GM12878 (cell line): ENCODE data around the gene SEMA3G. TPM values are rescaled to one million over a fixed set of nuclear protein-coding genes. Genes with fewer than 3 reads are reported as not detected.

Experiments
- ATAC-seq: fragments of 200-7000 bp; cut with Tn5 transposase; 3 replicates; pipeline ENCODE4 v1.9.1; 2020; ENCODE audit warnings: mild to moderate bottlenecking, moderate library complexity
- BruUV-seq: library from RNA; stranded (reverse); fragments of 400-500 nt; replicated peaks from 2 replicates; lab custom pipeline; 2021; lab: Mats Ljungman, UMichigan
- CTCF ChIA-PET: fragments of 300-600 bp; sonication (Branson Sonifier 250); formaldehyde crosslinking; extraction: SDS; loops from one replicate; lab custom pipeline; 2021; ENCODE audit warnings: inconsistent platforms; lab: Yijun Ruan, JAX
- POLR2A ChIA-PET: fragments of 350-600 bp; formaldehyde crosslinking; extraction: SDS; loops from one replicate; lab custom pipeline; 2021; ENCODE audit warnings: inconsistent platforms; lab: Charles Lee
- RAD21 ChIA-PET: fragments of 300-600 bp; sonication (Branson Sonifier 250); formaldehyde crosslinking; loops from one replicate; lab custom pipeline; 2023; ENCODE audit warnings: antibody characterized with exemption; ENCODE audit not compliant: unreplicated experiment; lab: Charles Lee
- SMC1A ChIA-PET: fragments of 300-600 bp; sonication (Branson Sonifier 250); formaldehyde crosslinking; loops from one replicate; lab custom pipeline; 2023; ENCODE audit not compliant: unreplicated experiment, uncharacterized antibody; lab: Charles Lee
- DNase-seq: peaks from one replicate; pipeline ENCODE4 v3.0.0-alpha.2; 2011; ENCODE audit warnings: low read depth, low spot score
- FAIRE-seq: peaks from 3 replicates; lab custom pipeline; 2011; peaks lifted over from hg19 to GRCh38; lab: Jason Lieb, UNC
- H2AFZ ChIP-seq: 2 replicates; pipeline ENCODE4 v1.6.0; 2011; ENCODE audit warnings: low read depth, low read length, control low read depth; ENCODE audit not compliant: control insufficient read depth
- H3K27ac ChIP-seq: 2 replicates; pipeline ENCODE4 v1.5.1; 2011; ENCODE audit warnings: control low read depth; ENCODE audit not compliant: control insufficient read depth, insufficient read depth
- H3K27me3 ChIP-seq, 2 experiments: replicated peaks in 1 of 2; 2 replicates each; pipeline versions ENCODE4 v1.6.0 to v1.6.1; 2011; ENCODE audit warnings: low read length in 1 of 2; ENCODE audit not compliant: control insufficient read depth in 2 of 2, insufficient read depth in 2 of 2
- H3K36me3 ChIP-seq, 2 experiments: 2 replicates each; pipeline ENCODE4 v1.5.1; 2011; ENCODE audit warnings: low read length in 1 of 2; ENCODE audit not compliant: control insufficient read depth in 2 of 2, insufficient read depth in 2 of 2
- H3K4me1 ChIP-seq: 2 replicates; pipeline ENCODE4 v1.6.1; 2011; ENCODE audit warnings: mild to moderate bottlenecking, low read length, moderate library complexity, mixed read lengths; ENCODE audit not compliant: control insufficient read depth, insufficient read depth
- H3K4me2 ChIP-seq: 2 replicates; pipeline ENCODE4 v1.6.0; 2011; ENCODE audit warnings: control low read depth; ENCODE audit not compliant: control insufficient read depth, insufficient read depth
- H3K4me3 ChIP-seq: fragments of 200-600 bp; sonication (generic); 2 replicates; pipeline ENCODE4 v1.5.1; 2016
- H3K79me2 ChIP-seq: 2 replicates; pipeline ENCODE4 v1.6.0; 2011; ENCODE audit warnings: low read length; ENCODE audit not compliant: control insufficient read depth, insufficient read depth
- H3K9ac ChIP-seq: 2 replicates; pipeline ENCODE4 v1.8.0; 2011; ENCODE audit warnings: low read length, control low read depth, mixed read lengths; ENCODE audit not compliant: control insufficient read depth, insufficient read depth
- H3K9me3 ChIP-seq: replicated peaks from 3 replicates; pipeline ENCODE4 v1.5.1; 2011; ENCODE audit warnings: mild to moderate bottlenecking, low read length; ENCODE audit not compliant: control insufficient read depth, insufficient read depth
- H4K20me1 ChIP-seq: 2 replicates; pipeline ENCODE4 v1.6.0; 2011; ENCODE audit not compliant: control insufficient read depth, insufficient read depth
- IRF4 ChIP-seq: IDR thresholded peaks from 2 replicates; pipeline ENCODE4 v1.6.1; 2011; ENCODE audit warnings: low read depth, low read length
- PML ChIP-seq: IDR thresholded peaks from 2 replicates; pipeline ENCODE4 v1.6.1; 2012; ENCODE audit warnings: low read length, inconsistent platforms
- SIX5 ChIP-seq: IDR thresholded peaks from 2 replicates; pipeline ENCODE4 v1.6.1; 2011; ENCODE audit warnings: mild to moderate bottlenecking, low read depth, low read length, moderate library complexity; ENCODE audit not compliant: severe bottlenecking
- SMAD5 ChIP-seq: IDR thresholded peaks from 2 replicates; pipeline ENCODE4 v1.6.1; 2016; ENCODE audit warnings: antibody characterized with exemption, low read depth
- SMARCA5 ChIP-seq: fragments of 450-650 bp; IDR thresholded peaks from 2 replicates; pipeline ENCODE4 v1.6.1; 2017; ENCODE audit warnings: mild to moderate bottlenecking
- TCF7 ChIP-seq: IDR thresholded peaks from 2 replicates; pipeline ENCODE4 v1.6.1; 2014; ENCODE audit warnings: antibody characterized with exemption, borderline replicate concordance
- WGBS: methylation state at CpG from one replicate; pipeline ENCODE4 v1.1.6; 2016; ENCODE audit warnings: low lambda C conversion rate; ENCODE audit not compliant: insufficient replicate concordance, insufficient coverage; ENCODE audit errors: missing lambda C conversion rate; 5-methylcytosine and 5-hydroxymethylcytosine counted together
- in situ Hi-C: fragments of 300-500 bp; cut with MboI; formaldehyde crosslinking; loops from 9 replicates; pipeline ENCODE4 v1.14.3; 2018; ENCODE audit warnings: mixed read lengths
- intact Hi-C: fragments of 100-400 bp; cut with micrococcal nuclease; formaldehyde crosslinking; loops from one replicate; pipeline ENCODE4 v1.14.2; 2022; ENCODE audit not compliant: unreplicated experiment
- polyA plus RNA-seq, 11 experiments: library from polyadenylated mRNA; depleted of rRNA in 4 of 11; unstranded in 6 of 11; stranded (reverse) in 5 of 11; fragments of >200 nt; fragmentation: Nextera tagmentation in 4 of 11; fragmentation: Illumina TruSeq in 1 of 11; extraction: Ambion mirVana in 4 of 11; extraction: Trizol in 1 of 11; gene quantifications; 1 replicate in 1 of 11; 2 replicates in 10 of 11; pipeline versions ENCODE4 v1.2.1 to v1.2.3, GENCODE V29; 2011 to 2016; ENCODE audit warnings: inconsistent platforms in 2 of 11, missing spikeins in 2 of 11, low read depth in 1 of 11
- total RNA-seq, 4 experiments: library from RNA; depleted of rRNA in 3 of 4; stranded (reverse); fragments of >200 nt in 3 of 4; fragmentation: Illumina TruSeq in 1 of 4; extraction: Trizol in 1 of 4; gene quantifications; 2 replicates each; pipeline versions ENCODE4 v1.2.1 to v1.2.3, GENCODE V29; 2013 to 2021
- TF ChIP-seq, protein P1 (sequence below): fragments of 450-650 bp; IDR thresholded peaks from 2 replicates; pipeline ENCODE4 v1.6.1; 2017; ENCODE audit warnings: borderline replicate concordance

Gene SEMA3G
- total and polyA plus RNA-seq, 10 of the 15 experiments (the other 5 are each of a cell fraction or from before 2014, with no cell fraction given): 0.03 to 0.04 TPM; not detected in 8

DNA sequence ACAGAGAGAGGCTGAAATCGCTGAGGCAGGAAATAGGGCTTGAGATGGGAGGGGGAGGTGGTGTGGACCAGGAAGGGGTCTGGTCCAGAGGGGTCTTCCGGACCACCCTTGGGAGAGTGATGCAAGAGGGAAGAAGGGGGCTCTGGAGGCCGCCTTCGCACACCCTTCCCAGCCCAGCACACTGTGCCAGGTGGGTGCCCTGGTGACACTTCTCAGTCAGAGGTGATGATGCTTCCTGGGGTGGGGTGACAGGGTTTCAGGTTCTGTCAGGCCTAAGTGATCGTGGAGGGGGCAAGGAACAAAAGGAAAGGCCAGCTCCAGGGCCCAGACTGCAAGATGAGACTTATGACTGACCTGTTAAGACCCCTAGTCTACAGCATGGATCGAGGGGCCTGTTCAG, 12.7 kb downstream of the SEMA3G start (continued):
- TF ChIP-seq SIX5: no peak
- TF ChIP-seq, protein P1, sequence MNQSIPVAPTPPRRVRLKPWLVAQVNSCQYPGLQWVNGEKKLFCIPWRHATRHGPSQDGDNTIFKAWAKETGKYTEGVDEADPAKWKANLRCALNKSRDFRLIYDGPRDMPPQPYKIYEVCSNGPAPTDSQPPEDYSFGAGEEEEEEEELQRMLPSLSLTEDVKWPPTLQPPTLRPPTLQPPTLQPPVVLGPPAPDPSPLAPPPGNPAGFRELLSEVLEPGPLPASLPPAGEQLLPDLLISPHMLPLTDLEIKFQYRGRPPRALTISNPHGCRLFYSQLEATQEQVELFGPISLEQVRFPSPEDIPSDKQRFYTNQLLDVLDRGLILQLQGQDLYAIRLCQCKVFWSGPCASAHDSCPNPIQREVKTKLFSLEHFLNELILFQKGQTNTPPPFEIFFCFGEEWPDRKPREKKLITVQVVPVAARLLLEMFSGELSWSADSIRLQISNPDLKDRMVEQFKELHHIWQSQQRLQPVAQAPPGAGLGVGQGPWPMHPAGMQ: no peak

GRCh38 chr3:52431459-52432223, 13.3 kb downstream of the SEMA3G start:
- Histone ChIP-seq H3K9me3 (no peaks in the 10 kb centered on the region), H2AFZ (no peak overlapping the region), H3K4me2 (no peak overlapping the region), H3K79me2 (no peaks in the 10 kb centered on the region), H3K4me3 (no peak overlapping the region), H3K36me3 (no peaks in the 10 kb centered on the region), H3K27ac (no peak overlapping the region), H3K4me1 (no peaks in the 10 kb centered on the region), H3K9ac (no peak overlapping the region), H4K20me1 (no peaks in the 10 kb centered on the region), H3K27me3 (no peaks in the 10 kb centered on the region)
- FAIRE-seq (no peak), ATAC-seq (no peak), DNase-seq (no peak)
- 43% methylated on average over 10 of the region's 10 CpGs for WGBS
- no TSS peak for BruUV-seq
- ChIA-PET SMC1A (interaction anchor here (0.8 to 1.7 kb wide), 2 partner anchors 15 to 19 kb away, joined by 3 to 4 read pairs; no protein-coding TSS in a partner anchor), RAD21 (interaction anchor here (0.6 kb wide), 2 partner anchors 13 to 143 kb away, joined by 3 read pairs; no protein-coding TSS in a partner anchor), CTCF (interaction anchor here (0.7 to 8.8 kb wide), 4 partner anchors 12 to 44 kb away, joined by 3 to 147 read pairs (median 10); partner anchors contain the start of gene SEMA3G), POLR2A (interaction anchor here (0.6 to 1.1 kb wide), 2 partner anchors 27 to 130 kb away, joined by 3 read pairs; no protein-coding TSS in a partner anchor)
- in situ Hi-C loops (no loop called here), intact Hi-C loops (no loop called here)
- TF ChIP-seq SMARCA5 (no peak), IRF4 (no peak), TCF7 (no peak), SMAD5 (no peak), PML (no peak)
